Testis (tissue), 3 donors: ENCODE data around the gene FBN2. TPM values are rescaled to one million over a fixed set of nuclear protein-coding genes. Genes with fewer than 3 reads are reported as not detected.

Source experiments
- DNase-seq: peaks from one replicate; pipeline ENCODE4 v3.0.0-alpha.2; 2019
- H3K27ac ChIP-seq, 2 donors: fragments of 200-600 bp; sonication (generic); one replicate each; pipeline ENCODE4 v1.5.1; 2019
- H3K27me3 ChIP-seq: fragments of 200-600 bp; sonication (generic); one replicate; pipeline ENCODE4 v1.5.1; 2019
- H3K36me3 ChIP-seq: fragments of 200-600 bp; sonication (generic); one replicate; pipeline ENCODE4 v1.5.1; 2017; ENCODE audit warnings: low read depth; ENCODE audit errors: missing control alignments
- H3K4me1 ChIP-seq: fragments of 200-600 bp; sonication (generic); one replicate; pipeline ENCODE4 v1.5.1; 2019
- H3K4me3 ChIP-seq, 2 donors: fragments of 200-600 bp; sonication (generic); one replicate each; pipeline ENCODE4 v1.5.1; 2017 to 2019
- H3K9me3 ChIP-seq: fragments of 200-600 bp; sonication (generic); one replicate; pipeline ENCODE4 v1.5.1; 2017
- CTCF ChIP-seq, 3 experiments: fragments of 450-650 bp in 2 of 3; fragments of 200-600 bp in 1 of 3; sonication (generic) in 1 of 3; IDR thresholded peaks; one replicate each; pipeline ENCODE4 v1.5.1; 2016 to 2019; ENCODE audit warnings: antibody characterized with exemption in 3 of 3, mild to moderate bottlenecking in 2 of 3, moderate library complexity in 1 of 3
- POLR2A ChIP-seq: fragments of 450-650 bp; IDR thresholded peaks from one replicate; pipeline ENCODE4 v1.6.1; 2017; ENCODE audit warnings: antibody characterized with exemption, mild to moderate bottlenecking, moderate library complexity
- WGBS, 2 donors: methylation state at CpG; one replicate each; pipeline ENCODE4 v1.1.5; 2018; 5-methylcytosine and 5-hydroxymethylcytosine counted together
- intact Hi-C: fragments of 100-400 bp; cut with DNase I; formaldehyde crosslinking; loops from one replicate; pipeline ENCODE4 v1.15.1; 2023; ENCODE audit warnings: low total_unique reads
- polyA plus RNA-seq: library from polyadenylated mRNA; stranded (reverse); fragments of 350-450 nt; fragmentation: Illumina TruSeq; extraction: RNeasy Lipid Tissue Mini Kit (QIAGEN cat#74804); gene quantifications from one replicate; pipeline ENCODE4 v1.2.3, GENCODE V29; 2014; ENCODE audit warnings: low read depth, low replicate concordance; ENCODE audit not compliant: insufficient read depth
- total RNA-seq, 2 donors: library from RNA; depleted of rRNA; stranded (reverse); fragments of >200 nt; gene quantifications; one replicate each; pipeline ENCODE4 v1.2.3, GENCODE V29; 2016

FBN2 gene
- total and polyA plus RNA-seq, 3 donors from 2014 or later, result 13.8 to 22.4 (median 17.5) TPM

- 77 to 80% methylated on average over 3 of the region's 3 CpGs for WGBS, 2 donors
- no peaks in the 10 kb centered on the region for H3K4me1 ChIP-seq
- H3K36me3 ChIP-seq, result no peaks in the 10 kb centered on the region
- no peak for DNase-seq
- H3K4me3 ChIP-seq, result no peak overlapping the region
- no peaks in the 10 kb centered on the region for H3K9me3 ChIP-seq
- intact Hi-C loops, result no loop called here
- TF ChIP-seq CTCF (IDR thresholded peaks at IDR 0.05), result no peak
- TF ChIP-seq POLR2A, result no peak
- H3K27me3 ChIP-seq, result no peaks in the 10 kb centered on the region
- no peak overlapping the region for H3K27ac ChIP-seq
These were observed 62.4 kb downstream of the FBN2 start for GRCh38 chr5:128475693-128476092.

- WGBS, 2 donors, result 94 to 98% methylated on average over 4 of the region's 4 CpGs
- Histone ChIP-seq H3K36me3 (no peaks in the 10 kb centered on the region), H3K27ac (no peak overlapping the region), H3K4me1 (no peaks in the 10 kb centered on the region), H3K27me3 (no peaks in the 10 kb centered on the region), H3K4me3 (no peak overlapping the region), H3K9me3 (no peaks in the 10 kb centered on the region)
- DNase-seq, result no peak
- no peak for TF ChIP-seq CTCF (IDR thresholded peaks at IDR 0.05)
- no peak for TF ChIP-seq POLR2A
- intact Hi-C loops, result no loop called here
These were observed 65.1 kb downstream of the FBN2 start for GRCh38 chr5:128472919-128473318.

- DNase-seq, result no peak
- 88 to 91% methylated on average over 2 of the region's 2 CpGs for WGBS, 2 donors
- Histone ChIP-seq H3K36me3 (no peaks in the 10 kb centered on the region), H3K4me3 (no peak overlapping the region), H3K27me3 (no peaks in the 10 kb centered on the region), H3K27ac (no peak overlapping the region), H3K9me3 (no peaks in the 10 kb centered on the region), H3K4me1 (no peaks in the 10 kb centered on the region)
- no peak for TF ChIP-seq CTCF (IDR thresholded peaks at IDR 0.05)
- no peak for TF ChIP-seq POLR2A
- intact Hi-C loops, result no loop called here
These were observed 66.0 kb downstream of the FBN2 start for GRCh38 chr5:128472036-128472435.

GRCh38 chr5:128470663-128471062 lies 67.4 kb downstream of the FBN2 start:
- Histone ChIP-seq H3K4me3 (no peak overlapping the region), H3K27me3 (no peaks in the 10 kb centered on the region), H3K27ac (no peak overlapping the region), H3K4me1 (no peaks in the 10 kb centered on the region), H3K36me3 (no peaks in the 10 kb centered on the region), H3K9me3 (no peaks in the 10 kb centered on the region)
- WGBS, 2 donors, result 88 to 90% methylated on average over 1 of the region's 1 CpG
- TF ChIP-seq POLR2A, result no peak
- no peak for TF ChIP-seq CTCF (IDR thresholded peaks at IDR 0.05)
- intact Hi-C loops, result no loop called here
- no peak for DNase-seq

- no peak for TF ChIP-seq POLR2A
- TF ChIP-seq CTCF (IDR thresholded peaks at IDR 0.05), result no peak
- WGBS, 2 donors, result 60% methylated on average over 2 of the region's 2 CpGs
- no peaks in the 10 kb centered on the region for H3K9me3 ChIP-seq
- DNase-seq, result no peak
- no peak overlapping the region for H3K4me3 ChIP-seq
- H3K36me3 ChIP-seq, result no peaks in the 10 kb centered on the region
- intact Hi-C loops, result no loop called here
- H3K4me1 ChIP-seq, result no peaks in the 10 kb centered on the region
- no peaks in the 10 kb centered on the region for H3K27me3 ChIP-seq
- no peak overlapping the region for H3K27ac ChIP-seq
These were observed 68.1 kb downstream of the FBN2 start for GRCh38 chr5:128469912-128470311.
